DND-41 (cell line): ENCODE measurements around the gene RILPL1.

ENCODE experiments used
- ATAC-seq: fragments of 200-7000 bp; cut with Tn5 transposase; 3 replicates; pipeline ENCODE4 v1.9.1; 2021; ENCODE audit warnings: low read depth; ENCODE audit not compliant: insufficient read depth
- DNase-seq: peaks from one replicate; pipeline ENCODE4 v3.0.0-alpha.2; 2020
- H2AFZ ChIP-seq: 2 replicates; pipeline ENCODE4 v1.6.0; 2012; ENCODE audit warnings: low read depth, low read length
- H3K27ac ChIP-seq: 2 replicates; pipeline ENCODE4 v1.5.1; 2012; ENCODE audit warnings: low read length, inconsistent platforms
- H3K27me3 ChIP-seq: fragments of 200-600 bp; sonication (generic); 2 replicates; pipeline ENCODE4 v1.6.0; 2012; ENCODE audit warnings: low read length, mild to moderate bottlenecking, inconsistent platforms; ENCODE audit not compliant: insufficient read depth, poor library complexity
- H3K36me3 ChIP-seq: 2 replicates; pipeline ENCODE4 v1.5.1; 2012; ENCODE audit warnings: low read length, inconsistent platforms; ENCODE audit not compliant: insufficient read depth
- H3K4me1 ChIP-seq: 2 replicates; pipeline ENCODE4 v1.5.1; 2012; ENCODE audit warnings: mild to moderate bottlenecking, low read length; ENCODE audit not compliant: insufficient read depth
- H3K4me2 ChIP-seq: 2 replicates; pipeline ENCODE4 v1.6.0; 2012; ENCODE audit warnings: mild to moderate bottlenecking, moderate library complexity, low read length, inconsistent platforms; ENCODE audit not compliant: insufficient read depth
- H3K4me3 ChIP-seq, 2 experiments: fragments of 200-600 bp in 1 of 2; shearing (Covaris generic) in 1 of 2; 2 replicates each; pipeline ENCODE4 v1.5.1; 2012 to 2016; ENCODE audit warnings: inconsistent platforms in 2 of 2, low read length in 2 of 2, mild to moderate bottlenecking in 2 of 2, low read depth in 1 of 2, moderate library complexity in 1 of 2
- H3K79me2 ChIP-seq: 2 replicates; pipeline ENCODE4 v1.6.0; 2012; ENCODE audit warnings: low read length, inconsistent platforms; ENCODE audit not compliant: insufficient read depth
- H3K9ac ChIP-seq: 2 replicates; pipeline ENCODE4 v1.6.0; 2012; ENCODE audit warnings: low read depth, mild to moderate bottlenecking, inconsistent platforms, low read length, moderate library complexity
- H3K9me3 ChIP-seq: 2 replicates; pipeline ENCODE4 v1.5.1; 2012; ENCODE audit warnings: low read length, moderate library complexity, mild to moderate bottlenecking, inconsistent platforms; ENCODE audit not compliant: insufficient read depth, severe bottlenecking
- H4K20me1 ChIP-seq: 2 replicates; pipeline ENCODE4 v1.6.0; 2012; ENCODE audit warnings: low read length; ENCODE audit not compliant: insufficient read depth
- CTCF ChIP-seq: IDR thresholded peaks from 2 replicates; pipeline ENCODE4 v1.5.1; 2012; ENCODE audit warnings: borderline replicate concordance, low read length, moderate library complexity, mild to moderate bottlenecking; ENCODE audit not compliant: poor library complexity, severe bottlenecking; ENCODE audit errors: extremely low read depth
- EZH2 ChIP-seq: IDR thresholded peaks from 3 replicates; pipeline ENCODE4 v1.6.1; 2012; ENCODE audit warnings: borderline replicate concordance, low read depth, mild to moderate bottlenecking, moderate library complexity, low read length, inconsistent platforms; ENCODE audit not compliant: severe bottlenecking

The RILPL1 gene

GRCh38 chr12:123513805-123514204 lies 19.7 kb downstream of the RILPL1 start:
- H3K4me1 ChIP-seq = no peaks in the 10 kb centered on the region
- no peak overlapping the region for H2AFZ ChIP-seq
- H3K27me3 ChIP-seq = no peaks in the 10 kb centered on the region
- peaks cover 5% of the 10 kb centered on the region; the same call in 1 of the 2 replicates for H4K20me1 ChIP-seq
- ATAC-seq = peak; percentile 22; the same call in 1 of the 3 replicates
- no peaks in the 10 kb centered on the region for H3K79me2 ChIP-seq
- no peak for TF ChIP-seq EZH2
- TF ChIP-seq CTCF = no peak
- no peak for DNase-seq
- H3K9ac ChIP-seq = no peak overlapping the region
- H3K4me2 ChIP-seq = no peak overlapping the region
- H3K36me3 ChIP-seq = peaks cover 28% of the 10 kb centered on the region
- H3K9me3 ChIP-seq = no peaks in the 10 kb centered on the region
- H3K4me3 ChIP-seq = no peak overlapping the region
- no peak overlapping the region for H3K27ac ChIP-seq

GRCh38 chr12:123512838-123513665 lies 20.5 kb downstream of the RILPL1 start:
- no peaks in the 10 kb centered on the region for H3K9me3 ChIP-seq
- H3K27me3 ChIP-seq = no peaks in the 10 kb centered on the region
- H3K9ac ChIP-seq = no peak overlapping the region
- no peak overlapping the region for H2AFZ ChIP-seq
- peaks cover 27% of the 10 kb centered on the region for H3K36me3 ChIP-seq
- H3K79me2 ChIP-seq = no peaks in the 10 kb centered on the region
- ATAC-seq (peak; percentile 58), DNase-seq (peak; percentile 20)
- H3K4me2 ChIP-seq = no peak overlapping the region
- H3K4me1 ChIP-seq = no peaks in the 10 kb centered on the region
- TF ChIP-seq EZH2 = no peak
- TF ChIP-seq CTCF = no peak
- H3K4me3 ChIP-seq = no peak overlapping the region
- no peak overlapping the region for H3K27ac ChIP-seq
- peaks cover 5% of the 10 kb centered on the region; the same call in 1 of the 2 replicates for H4K20me1 ChIP-seq

GRCh38 chr12:123506843-123507236 lies 26.7 kb downstream of the RILPL1 start:
- H3K4me1 ChIP-seq = no peaks in the 10 kb centered on the region

More at GRCh38 chr12:123506843-123507236, 26.7 kb downstream of the RILPL1 start:
- H3K4me2 ChIP-seq = no peak overlapping the region
- no peaks in the 10 kb centered on the region for H3K9me3 ChIP-seq
- H2AFZ ChIP-seq = no peak overlapping the region
- no peaks in the 10 kb centered on the region for H3K79me2 ChIP-seq
- no peak for ATAC-seq
- no peak overlapping the region for H3K4me3 ChIP-seq
- peaks cover 12% of the 10 kb centered on the region for H3K36me3 ChIP-seq
- TF ChIP-seq CTCF (no peak), EZH2 (no peak)
- no peaks in the 10 kb centered on the region for H4K20me1 ChIP-seq
- no peaks in the 10 kb centered on the region for H3K27me3 ChIP-seq
- DNase-seq = no peak
- no peak overlapping the region for H3K27ac ChIP-seq
- H3K9ac ChIP-seq = no peak overlapping the region
